A549 (cell line): ENCODE data around the gene CACNA1D.

Experiments used
- BHLHE40 ChIP-seq: IDR thresholded peaks from 2 replicates; pipeline ENCODE4 v1.6.1; 2012; ENCODE audit warnings: low read depth, low read length, inconsistent platforms
- HOXA7 ChIP-seq: fragments of 250-450 bp; sonication (Bioruptor Pico); IDR thresholded peaks from 2 replicates; pipeline ENCODE4 v1.5.0; 2020; ENCODE audit warnings: mild to moderate bottlenecking, moderate library complexity
- KDM5A ChIP-seq: fragments of 200-600 bp; sonication (generic); IDR thresholded peaks from 2 replicates; pipeline ENCODE4 v1.6.1; 2016; ENCODE audit warnings: antibody characterized with exemption, mild to moderate bottlenecking
- MAZ ChIP-seq: fragments of 150-350 bp; IDR thresholded peaks from 2 replicates; pipeline ENCODE4 v1.6.1; 2014; ENCODE audit warnings: antibody characterized with exemption, low read depth, low read length, borderline replicate concordance
- NFE2L2 ChIP-seq: fragments of 150-350 bp; conservative IDR thresholded peaks from 2 replicates; pipeline ENCODE4 v1.6.1; 2014; ENCODE audit warnings: low read length
- RAD21 ChIP-seq, 2 experiments: fragments of >200 bp in 1 of 2; sonication (Bioruptor Twin) in 1 of 2; formaldehyde crosslinking in 1 of 2; IDR thresholded peaks in 1 of 2; conservative IDR thresholded peaks in 1 of 2; 2 replicates in 1 of 2; 3 replicates in 1 of 2; pipeline ENCODE4 v1.6.1; 2012 to 2018; ENCODE audit warnings: inconsistent platforms in 1 of 2
- TFCP2L1 ChIP-seq: fragments of 250-450 bp; sonication (Bioruptor Pico); IDR thresholded peaks from 2 replicates; pipeline ENCODE4 v1.5.0; 2021; ENCODE audit warnings: mild to moderate bottlenecking
- TF ChIP-seq, protein P1 (sequence below): fragments of >200 bp; sonication (Bioruptor Twin); formaldehyde crosslinking; IDR thresholded peaks from 3 replicates; pipeline ENCODE4 v1.5.1; 2016

- TF ChIP-seq, protein P1, sequence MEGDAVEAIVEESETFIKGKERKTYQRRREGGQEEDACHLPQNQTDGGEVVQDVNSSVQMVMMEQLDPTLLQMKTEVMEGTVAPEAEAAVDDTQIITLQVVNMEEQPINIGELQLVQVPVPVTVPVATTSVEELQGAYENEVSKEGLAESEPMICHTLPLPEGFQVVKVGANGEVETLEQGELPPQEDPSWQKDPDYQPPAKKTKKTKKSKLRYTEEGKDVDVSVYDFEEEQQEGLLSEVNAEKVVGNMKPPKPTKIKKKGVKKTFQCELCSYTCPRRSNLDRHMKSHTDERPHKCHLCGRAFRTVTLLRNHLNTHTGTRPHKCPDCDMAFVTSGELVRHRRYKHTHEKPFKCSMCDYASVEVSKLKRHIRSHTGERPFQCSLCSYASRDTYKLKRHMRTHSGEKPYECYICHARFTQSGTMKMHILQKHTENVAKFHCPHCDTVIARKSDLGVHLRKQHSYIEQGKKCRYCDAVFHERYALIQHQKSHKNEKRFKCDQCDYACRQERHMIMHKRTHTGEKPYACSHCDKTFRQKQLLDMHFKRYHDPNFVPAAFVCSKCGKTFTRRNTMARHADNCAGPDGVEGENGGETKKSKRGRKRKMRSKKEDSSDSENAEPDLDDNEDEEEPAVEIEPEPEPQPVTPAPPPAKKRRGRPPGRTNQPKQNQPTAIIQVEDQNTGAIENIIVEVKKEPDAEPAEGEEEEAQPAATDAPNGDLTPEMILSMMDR = no peak
- TF ChIP-seq TFCP2L1 (CRISPR knock-in tag) (no peak), BHLHE40 (no peak), RAD21 (conservative IDR thresholded peaks at IDR 0.05 in 1 of 2, IDR thresholded peaks at IDR 0.05 in 1 of 2) (no peak), KDM5A (no peak), MAZ (no peak), HOXA7 (no peak), NFE2L2 (no peak)
Measured at GRCh38 chr3:53585627-53586026, 91.2 kb downstream of the CACNA1D start.
